K562 (cell line): ENCODE measurements around the gene ISLR2. TPM values are rescaled to one million over a fixed set of nuclear protein-coding genes. Genes with fewer than 3 reads are reported as not detected.

Experiments used
- ATAC-seq: fragments of 200-7000 bp; cut with Tn5 transposase; 3 replicates; pipeline ENCODE4 v1.9.1; 2020; ENCODE audit warnings: moderate library complexity
- BruUV-seq: library from RNA; stranded (reverse); fragments of 400-500 nt; replicated peaks from 2 replicates; lab custom pipeline; 2021; lab: Mats Ljungman, UMichigan
- CTCF ChIA-PET: fragments of 300-600 bp; formaldehyde crosslinking; extraction: SDS; loops from one replicate; lab custom pipeline; 2021; ENCODE audit warnings: low intra/inter-chr PET ratio; lab: Yijun Ruan, JAX
- POLR2A ChIA-PET: fragments of 300-600, 350-650 bp; sonication (Branson Sonifier 250); formaldehyde crosslinking; extraction: SDS; loops from one replicate; lab custom pipeline; 2021; ENCODE audit warnings: antibody characterized with exemption, inconsistent platforms; lab: Yijun Ruan, JAX
- DNase-seq, 4 experiments: peaks; one replicate each; pipeline versions ENCODE4 v3.0.0 to v3.0.0-alpha.2; 2011 to 2018; ENCODE audit warnings: low spot score in 3 of 4, mixed read lengths in 3 of 4; ENCODE audit errors: extremely low read depth in 1 of 4
- FAIRE-seq: peaks from 2 replicates; lab custom pipeline; 2011; peaks lifted over from hg19 to GRCh38; lab: Jason Lieb, UNC
- H2AFZ ChIP-seq: 2 replicates; pipeline ENCODE4 v1.6.0; 2011; ENCODE audit warnings: low read depth, low read length, control low read depth, inconsistent platforms
- H3K27ac ChIP-seq: fragments of 200-600 bp; 3 replicates; pipeline ENCODE4 v1.8.0; 2011; ENCODE audit warnings: low read depth, mild to moderate bottlenecking, control low read depth, inconsistent platforms, low read length, moderate library complexity, mixed read lengths; ENCODE audit errors: extremely low read depth
- H3K27me3 ChIP-seq, 2 experiments: fragments of 300-600 bp in 1 of 2; 2 replicates in 1 of 2; 3 replicates in 1 of 2; pipeline versions ENCODE4 v1.6.0 to v1.8.0; 2011; ENCODE audit warnings: inconsistent platforms in 2 of 2, low read length in 2 of 2, mild to moderate bottlenecking in 1 of 2, mixed read lengths in 1 of 2, moderate library complexity in 1 of 2; ENCODE audit not compliant: control insufficient read depth in 2 of 2, insufficient read depth in 2 of 2
- H3K36me3 ChIP-seq: fragments of 300-600 bp; 3 replicates; pipeline ENCODE4 v1.8.0; 2011; ENCODE audit warnings: mild to moderate bottlenecking, low read length, inconsistent platforms; ENCODE audit not compliant: control insufficient read depth, insufficient read depth
- H3K4me1 ChIP-seq, 2 experiments: fragments of 200-600 bp in 1 of 2; replicated peaks in 1 of 2; 2 replicates in 1 of 2; 3 replicates in 1 of 2; pipeline versions ENCODE4 v1.5.1 to v1.8.0; 2011; ENCODE audit warnings: inconsistent platforms in 2 of 2, low read length in 2 of 2, mild to moderate bottlenecking in 1 of 2, mixed read lengths in 1 of 2, moderate library complexity in 1 of 2; ENCODE audit not compliant: control insufficient read depth in 2 of 2, insufficient read depth in 2 of 2
- H3K4me2 ChIP-seq: 2 replicates; pipeline ENCODE4 v1.6.1; 2011; ENCODE audit warnings: low read length, control low read depth, inconsistent platforms, mixed read lengths; ENCODE audit not compliant: insufficient read depth
- H3K4me3 ChIP-seq: fragments of 200-600 bp; sonication (generic), shearing (Covaris generic); 2 replicates; pipeline ENCODE4 v1.5.1; 2016; ENCODE audit warnings: control low read depth, inconsistent platforms
- H3K79me2 ChIP-seq: fragments of 200-600 bp; 3 replicates; pipeline ENCODE4 v1.8.0; 2011; ENCODE audit warnings: low read length, inconsistent platforms; ENCODE audit not compliant: control insufficient read depth, insufficient read depth
- H3K9ac ChIP-seq, 2 experiments: 2 replicates each; pipeline versions ENCODE4 v1.6.0 to v1.6.1; 2011; ENCODE audit warnings: low read depth in 2 of 2, low read length in 2 of 2, control low read depth in 1 of 2, inconsistent platforms in 1 of 2, mild to moderate bottlenecking in 1 of 2, mixed read lengths in 1 of 2; ENCODE audit not compliant: insufficient read depth in 1 of 2
- H3K9me1 ChIP-seq: one replicate; pipeline ENCODE4 v1.6.0; 2011; ENCODE audit warnings: inconsistent platforms, mild to moderate bottlenecking, low read length, moderate library complexity; ENCODE audit not compliant: control insufficient read depth, insufficient read depth
- H3K9me3 ChIP-seq: replicated peaks from 2 replicates; pipeline ENCODE4 v1.5.1; 2011; ENCODE audit warnings: low read depth, low read length, inconsistent platforms; ENCODE audit not compliant: control insufficient read depth, insufficient read depth
- H4K20me1 ChIP-seq: replicated peaks from 2 replicates; pipeline ENCODE4 v1.6.1; 2011; ENCODE audit warnings: low read length, inconsistent platforms, mixed read lengths; ENCODE audit not compliant: control insufficient read depth, insufficient read depth
- LEF1 ChIP-seq: fragments of 450-650 bp; IDR thresholded peaks from 2 replicates; pipeline ENCODE4 v1.6.1; 2016; ENCODE audit warnings: mild to moderate bottlenecking
- MECOM ChIP-seq: fragments of 250-450 bp; sonication (Bioruptor Pico); IDR thresholded peaks from 2 replicates; pipeline ENCODE4 v1.8.0; 2022; ENCODE audit warnings: inconsistent platforms
- PYGO2 ChIP-seq: fragments of 450-650 bp; IDR thresholded peaks from 2 replicates; pipeline ENCODE4 v1.6.1; 2016; ENCODE audit warnings: mild to moderate bottlenecking, missing genetic modification characterization, moderate library complexity, missing compliant biosample characterization
- RCOR1 ChIP-seq, 2 experiments: IDR thresholded peaks; 2 replicates each; pipeline ENCODE4 v1.6.1; 2012; ENCODE audit warnings: low read depth in 2 of 2, low read length in 2 of 2, borderline replicate concordance in 1 of 2, improper control_type of control experiment in 1 of 2
- ZFP1 ChIP-seq: fragments of 450-650 bp; formaldehyde crosslinking; IDR thresholded peaks from 2 replicates; pipeline ENCODE4 v1.4.0; 2020; ENCODE audit warnings: mild to moderate bottlenecking, mixed read lengths
- ZNF263 ChIP-seq: sonication (generic); formaldehyde crosslinking; IDR thresholded peaks from 2 replicates; pipeline ENCODE4 v1.8.0; 2022; ENCODE audit warnings: mild to moderate bottlenecking, missing genetic modification reagents, borderline replicate concordance
- ZNF3 ChIP-seq: fragments of 250-450 bp; sonication (Bioruptor Pico); IDR thresholded peaks from 2 replicates; pipeline ENCODE4 v1.5.0; 2021; ENCODE audit warnings: mild to moderate bottlenecking, moderate library complexity
- WGBS: fragments of 100-300 bp; shearing (Covaris generic); methylation state at CpG from one replicate; pipeline ENCODE4 v1.1.6; 2016; ENCODE audit warnings: low coverage, mixed read lengths; ENCODE audit not compliant: insufficient coverage; ENCODE audit errors: missing lambda C conversion rate; 5-methylcytosine and 5-hydroxymethylcytosine counted together
- in situ Hi-C: fragments of 300-500 bp; cut with MboI; formaldehyde crosslinking; loops from 4 replicates; pipeline ENCODE4 v1.15.0; 2018; ENCODE audit warnings: inconsistent platforms, mixed read lengths
- intact Hi-C: fragments of 100-400 bp; cut with micrococcal nuclease; formaldehyde crosslinking; loops from 2 replicates; pipeline ENCODE4 v1.14.2; 2022
- polyA plus RNA-seq, 8 experiments: library from polyadenylated mRNA; depleted of rRNA in 4 of 8; stranded (reverse) in 5 of 8; unstranded in 3 of 8; fragments of >200 nt; fragmentation: Nextera tagmentation in 2 of 8; fragmentation: Illumina TruSeq in 1 of 8; extraction: Ambion mirVana in 2 of 8; extraction: Trizol in 1 of 8; gene quantifications; 2 replicates each; pipeline versions ENCODE4 v1.2.1 to v1.2.3, GENCODE V29; 2011 to 2014; ENCODE audit warnings: inconsistent platforms in 1 of 8, missing spikeins in 1 of 8
- total RNA-seq, 7 experiments: library from RNA; depleted of rRNA in 6 of 7; stranded (reverse); fragments of >200 nt in 6 of 7; fragmentation: Illumina TruSeq in 2 of 7; extraction: Trizol in 2 of 7; gene quantifications; 2 replicates each; pipeline versions ENCODE4 v1.2.1 to v1.2.3, GENCODE V29; 2011 to 2021; ENCODE audit warnings: low replicate concordance in 1 of 7
- TF ChIP-seq, protein P1 (sequence below): fragments of 250-450 bp; sonication (Bioruptor Pico); IDR thresholded peaks from 2 replicates; pipeline ENCODE4 v1.4.0; 2020; ENCODE audit warnings: mild to moderate bottlenecking, moderate library complexity
- TF ChIP-seq, protein P2 (sequence below): sonication (generic); formaldehyde crosslinking; IDR thresholded peaks from 2 replicates; pipeline ENCODE4 v1.8.0; 2022; ENCODE audit warnings: mild to moderate bottlenecking, missing genetic modification reagents
- TF ChIP-seq, protein P3 (sequence below): sonication (generic); formaldehyde crosslinking; IDR thresholded peaks from 2 replicates; pipeline ENCODE4 v1.8.1; 2023; ENCODE audit warnings: mild to moderate bottlenecking, missing genetic modification reagents
- TF ChIP-seq, protein P4 (sequence below): fragments of 450-650 bp; IDR thresholded peaks from 2 replicates; pipeline ENCODE4 v1.6.1; 2016; ENCODE audit warnings: antibody characterized with exemption

The ISLR2 gene
- total and polyA plus RNA-seq, 9 of the 15 experiments (the other 6 are each of a cell fraction or from before 2014, with no cell fraction given) = not detected

DNA sequence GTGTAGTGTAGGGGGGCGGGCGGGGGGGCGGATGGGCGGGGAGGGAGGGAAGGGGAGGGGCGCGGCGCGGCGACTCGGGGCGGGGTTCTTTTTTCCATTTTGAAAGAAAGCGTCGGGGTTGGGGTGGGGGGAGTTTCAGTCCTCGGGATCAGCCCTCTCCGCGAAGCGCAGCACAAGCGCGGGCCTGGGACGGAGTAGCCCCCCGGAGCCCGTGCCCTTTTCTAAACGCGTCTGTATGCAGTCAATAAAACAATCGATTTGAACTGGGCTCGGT is 6.1 kb downstream of the ISLR2 start:
- Histone ChIP-seq H3K79me2 (no peaks in the 10 kb centered on the region), H3K36me3 (no peaks in the 10 kb centered on the region), H3K9me3 (no peaks in the 10 kb centered on the region), H3K27ac (no peak overlapping the region), H3K9me1 (no peaks in the 10 kb centered on the region), H3K4me2 (no peak overlapping the region), H3K4me3 (no peak overlapping the region), H4K20me1 (0 out of 2 replicates have a peak, but pooled peaks cover 3% of the 10 kb centered on the region), H3K27me3 (peaks cover 22 to 40% of the 10 kb centered on the region in 2 experiments), H3K9ac (no peak overlapping the region), H3K4me1 (peaks cover 0 to 5% of the 10 kb centered on the region in 2 experiments; a peak in 1 of 5 replicates), H2AFZ (no peak overlapping the region)
- CTCF ChIA-PET = no interaction called here
- POLR2A ChIA-PET = no interaction called here
- intact Hi-C loops = no loop called here
- ATAC-seq (no peak), FAIRE-seq (no peak), DNase-seq (no peak)
- in situ Hi-C loops = loop anchor here (25.0 kb wide), 1 partner anchor 1151 kb away; the partner anchor contains the start of gene GOLGA6D
- no TSS peak for BruUV-seq
- 18% methylated on average over 7 of the region's 26 CpGs for WGBS
- TF ChIP-seq, protein P1, sequence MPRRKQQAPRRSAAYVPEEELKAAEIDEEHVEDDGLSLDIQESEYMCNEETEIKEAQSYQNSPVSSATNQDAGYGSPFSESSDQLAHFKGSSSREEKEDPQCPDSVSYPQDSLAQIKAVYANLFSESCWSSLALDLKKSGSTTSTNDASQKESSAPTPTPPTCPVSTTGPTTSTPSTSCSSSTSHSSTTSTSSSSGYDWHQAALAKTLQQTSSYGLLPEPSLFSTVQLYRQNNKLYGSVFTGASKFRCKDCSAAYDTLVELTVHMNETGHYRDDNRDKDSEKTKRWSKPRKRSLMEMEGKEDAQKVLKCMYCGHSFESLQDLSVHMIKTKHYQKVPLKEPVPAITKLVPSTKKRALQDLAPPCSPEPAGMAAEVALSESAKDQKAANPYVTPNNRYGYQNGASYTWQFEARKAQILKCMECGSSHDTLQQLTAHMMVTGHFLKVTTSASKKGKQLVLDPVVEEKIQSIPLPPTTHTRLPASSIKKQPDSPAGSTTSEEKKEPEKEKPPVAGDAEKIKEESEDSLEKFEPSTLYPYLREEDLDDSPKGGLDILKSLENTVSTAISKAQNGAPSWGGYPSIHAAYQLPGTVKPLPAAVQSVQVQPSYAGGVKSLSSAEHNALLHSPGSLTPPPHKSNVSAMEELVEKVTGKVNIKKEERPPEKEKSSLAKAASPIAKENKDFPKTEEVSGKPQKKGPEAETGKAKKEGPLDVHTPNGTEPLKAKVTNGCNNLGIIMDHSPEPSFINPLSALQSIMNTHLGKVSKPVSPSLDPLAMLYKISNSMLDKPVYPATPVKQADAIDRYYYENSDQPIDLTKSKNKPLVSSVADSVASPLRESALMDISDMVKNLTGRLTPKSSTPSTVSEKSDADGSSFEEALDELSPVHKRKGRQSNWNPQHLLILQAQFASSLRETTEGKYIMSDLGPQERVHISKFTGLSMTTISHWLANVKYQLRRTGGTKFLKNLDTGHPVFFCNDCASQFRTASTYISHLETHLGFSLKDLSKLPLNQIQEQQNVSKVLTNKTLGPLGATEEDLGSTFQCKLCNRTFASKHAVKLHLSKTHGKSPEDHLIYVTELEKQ (CRISPR knock-in tag) = no peak
- TF ChIP-seq PYGO2 (no peak), ZNF263 (CRISPR knock-in tag) (no peak), MECOM (CRISPR knock-in tag) (no peak), ZNF3 (CRISPR knock-in tag) (no peak), LEF1 (no peak), RCOR1 (IDR thresholded peaks at IDR 0.05; ENCODE audit: borderline replicate concordance in 1 of 2, low read depth in 2 of 2, low read length in 2 of 2) (no peak), ZFP1 (CRISPR knock-in tag) (no peak)
- TF ChIP-seq, protein P2, sequence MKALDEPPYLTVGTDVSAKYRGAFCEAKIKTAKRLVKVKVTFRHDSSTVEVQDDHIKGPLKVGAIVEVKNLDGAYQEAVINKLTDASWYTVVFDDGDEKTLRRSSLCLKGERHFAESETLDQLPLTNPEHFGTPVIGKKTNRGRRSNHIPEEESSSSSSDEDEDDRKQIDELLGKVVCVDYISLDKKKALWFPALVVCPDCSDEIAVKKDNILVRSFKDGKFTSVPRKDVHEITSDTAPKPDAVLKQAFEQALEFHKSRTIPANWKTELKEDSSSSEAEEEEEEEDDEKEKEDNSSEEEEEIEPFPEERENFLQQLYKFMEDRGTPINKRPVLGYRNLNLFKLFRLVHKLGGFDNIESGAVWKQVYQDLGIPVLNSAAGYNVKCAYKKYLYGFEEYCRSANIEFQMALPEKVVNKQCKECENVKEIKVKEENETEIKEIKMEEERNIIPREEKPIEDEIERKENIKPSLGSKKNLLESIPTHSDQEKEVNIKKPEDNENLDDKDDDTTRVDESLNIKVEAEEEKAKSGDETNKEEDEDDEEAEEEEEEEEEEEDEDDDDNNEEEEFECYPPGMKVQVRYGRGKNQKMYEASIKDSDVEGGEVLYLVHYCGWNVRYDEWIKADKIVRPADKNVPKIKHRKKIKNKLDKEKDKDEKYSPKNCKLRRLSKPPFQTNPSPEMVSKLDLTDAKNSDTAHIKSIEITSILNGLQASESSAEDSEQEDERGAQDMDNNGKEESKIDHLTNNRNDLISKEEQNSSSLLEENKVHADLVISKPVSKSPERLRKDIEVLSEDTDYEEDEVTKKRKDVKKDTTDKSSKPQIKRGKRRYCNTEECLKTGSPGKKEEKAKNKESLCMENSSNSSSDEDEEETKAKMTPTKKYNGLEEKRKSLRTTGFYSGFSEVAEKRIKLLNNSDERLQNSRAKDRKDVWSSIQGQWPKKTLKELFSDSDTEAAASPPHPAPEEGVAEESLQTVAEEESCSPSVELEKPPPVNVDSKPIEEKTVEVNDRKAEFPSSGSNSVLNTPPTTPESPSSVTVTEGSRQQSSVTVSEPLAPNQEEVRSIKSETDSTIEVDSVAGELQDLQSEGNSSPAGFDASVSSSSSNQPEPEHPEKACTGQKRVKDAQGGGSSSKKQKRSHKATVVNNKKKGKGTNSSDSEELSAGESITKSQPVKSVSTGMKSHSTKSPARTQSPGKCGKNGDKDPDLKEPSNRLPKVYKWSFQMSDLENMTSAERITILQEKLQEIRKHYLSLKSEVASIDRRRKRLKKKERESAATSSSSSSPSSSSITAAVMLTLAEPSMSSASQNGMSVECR (CRISPR knock-in tag) = no peak
- TF ChIP-seq, protein P3, sequence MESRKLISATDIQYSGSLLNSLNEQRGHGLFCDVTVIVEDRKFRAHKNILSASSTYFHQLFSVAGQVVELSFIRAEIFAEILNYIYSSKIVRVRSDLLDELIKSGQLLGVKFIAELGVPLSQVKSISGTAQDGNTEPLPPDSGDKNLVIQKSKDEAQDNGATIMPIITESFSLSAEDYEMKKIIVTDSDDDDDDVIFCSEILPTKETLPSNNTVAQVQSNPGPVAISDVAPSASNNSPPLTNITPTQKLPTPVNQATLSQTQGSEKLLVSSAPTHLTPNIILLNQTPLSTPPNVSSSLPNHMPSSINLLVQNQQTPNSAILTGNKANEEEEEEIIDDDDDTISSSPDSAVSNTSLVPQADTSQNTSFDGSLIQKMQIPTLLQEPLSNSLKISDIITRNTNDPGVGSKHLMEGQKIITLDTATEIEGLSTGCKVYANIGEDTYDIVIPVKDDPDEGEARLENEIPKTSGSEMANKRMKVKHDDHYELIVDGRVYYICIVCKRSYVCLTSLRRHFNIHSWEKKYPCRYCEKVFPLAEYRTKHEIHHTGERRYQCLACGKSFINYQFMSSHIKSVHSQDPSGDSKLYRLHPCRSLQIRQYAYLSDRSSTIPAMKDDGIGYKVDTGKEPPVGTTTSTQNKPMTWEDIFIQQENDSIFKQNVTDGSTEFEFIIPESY (CRISPR knock-in tag) = no peak
- TF ChIP-seq, protein P4, sequence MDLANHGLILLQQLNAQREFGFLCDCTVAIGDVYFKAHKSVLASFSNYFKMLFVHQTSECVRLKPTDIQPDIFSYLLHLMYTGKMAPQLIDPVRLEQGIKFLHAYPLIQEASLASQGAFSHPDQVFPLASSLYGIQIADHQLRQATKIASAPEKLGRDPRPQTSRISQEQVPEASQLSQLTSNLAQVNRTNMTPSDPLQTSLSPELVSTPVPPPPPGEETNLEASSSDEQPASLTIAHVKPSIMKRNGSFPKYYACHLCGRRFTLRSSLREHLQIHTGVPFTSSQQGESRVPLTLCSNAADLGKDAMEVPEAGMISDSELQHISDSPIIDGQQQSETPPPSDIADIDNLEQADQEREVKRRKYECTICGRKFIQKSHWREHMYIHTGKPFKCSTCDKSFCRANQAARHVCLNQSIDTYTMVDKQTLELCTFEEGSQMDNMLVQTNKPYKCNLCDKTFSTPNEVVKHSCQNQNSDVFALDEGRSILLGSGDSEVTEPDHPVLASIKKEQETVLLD = no peak
